ENCODE measurements around the gene TOX2.

Gene TOX2

DNA sequence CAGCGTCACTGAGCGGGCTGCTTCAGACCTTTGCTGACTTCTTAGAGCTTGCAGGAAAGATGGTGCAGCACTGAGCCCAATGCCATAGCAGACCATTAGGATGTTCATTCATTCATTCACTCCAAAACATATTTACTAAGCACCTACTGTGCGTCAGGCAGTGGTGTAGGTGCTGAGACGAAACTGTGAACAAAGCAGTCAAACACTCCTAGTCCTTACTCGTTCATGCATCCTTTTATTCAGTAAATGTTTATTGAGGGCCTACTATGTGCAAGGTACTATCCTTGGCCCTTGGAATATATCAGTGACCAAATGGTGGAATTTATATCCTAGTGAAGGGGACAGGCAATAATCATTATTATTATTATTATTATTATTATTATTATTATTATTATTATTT is 76.6 kb downstream of the TOX2 start:
- Mint-ChIP-seq H3K36me3 (no peaks in the 10 kb centered on the region), H3K9me3 (no peaks in the 10 kb centered on the region)
- no peak for ATAC-seq (ENCODE audit: low read depth)

DNA sequence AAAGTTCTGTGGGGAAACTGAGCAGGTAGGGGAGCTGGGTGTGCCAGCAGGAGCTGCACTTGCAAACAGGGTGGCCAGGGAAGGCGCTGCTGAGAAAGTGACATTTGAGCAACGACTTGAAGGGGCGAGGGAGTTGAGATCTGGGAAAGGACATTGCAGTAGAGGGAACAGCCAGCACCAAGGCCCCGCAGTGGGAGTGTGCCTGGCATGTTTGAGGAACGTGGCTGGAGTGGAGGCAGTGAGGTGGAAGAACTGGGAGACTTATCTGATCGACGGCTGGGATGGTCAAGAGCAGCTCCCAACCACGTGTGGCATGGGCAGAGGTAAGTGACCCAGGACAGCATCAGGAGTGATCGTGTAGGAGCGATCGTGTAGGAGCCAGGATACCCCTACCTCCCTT is 77.3 kb downstream of the TOX2 start:
- Mint-ChIP-seq H3K4me3 (no peak overlapping the region), H3K36me3 (no peaks in the 10 kb centered on the region), H3K4me1 (no peaks in the 10 kb centered on the region), H3K27ac (no peak overlapping the region), H3K27me3 (no peaks in the 10 kb centered on the region), H3K9me3 (no peaks in the 10 kb centered on the region)
- DNase-seq (ENCODE audit: low spot score in 2 of 2), result no peak
- no peak for ATAC-seq (ENCODE audit: low read depth)

More for the DNA sequence above, 76.6 kb downstream of the TOX2 start:
- Mint-ChIP-seq H3K27ac (no peak overlapping the region), H3K27me3 (no peaks in the 10 kb centered on the region), H3K4me1 (no peaks in the 10 kb centered on the region), H3K4me3 (no peak overlapping the region)
- no peak for DNase-seq (ENCODE audit: low spot score in 2 of 2)

DNA sequence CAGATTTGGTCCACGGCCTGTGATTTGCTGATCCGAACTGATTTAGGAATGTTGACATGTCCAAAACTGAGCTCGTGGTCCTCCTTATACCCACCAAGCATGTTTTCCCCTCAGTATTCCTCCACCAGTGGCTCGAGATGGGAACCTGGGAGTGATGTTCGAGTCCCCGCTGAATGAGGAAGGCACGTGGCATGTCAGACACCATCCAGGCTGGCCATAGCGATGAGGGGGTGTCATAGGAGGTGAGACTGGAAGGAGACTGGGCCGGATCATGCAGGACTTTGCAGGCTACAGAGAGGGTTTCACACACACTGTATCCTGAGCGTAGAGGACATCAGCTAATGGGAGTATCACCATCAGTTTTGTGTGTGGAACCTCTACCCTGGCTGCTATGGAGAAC is 78.2 kb downstream of the TOX2 start:
- Mint-ChIP-seq H3K4me1 (no peaks in the 10 kb centered on the region), H3K9me3 (no peaks in the 10 kb centered on the region), H3K36me3 (no peaks in the 10 kb centered on the region), H3K4me3 (no peak overlapping the region), H3K27me3 (no peaks in the 10 kb centered on the region), H3K27ac (no peak overlapping the region)
- ATAC-seq (ENCODE audit: low read depth), result no peak
- no peak for DNase-seq (ENCODE audit: low spot score in 2 of 2)

DNA sequence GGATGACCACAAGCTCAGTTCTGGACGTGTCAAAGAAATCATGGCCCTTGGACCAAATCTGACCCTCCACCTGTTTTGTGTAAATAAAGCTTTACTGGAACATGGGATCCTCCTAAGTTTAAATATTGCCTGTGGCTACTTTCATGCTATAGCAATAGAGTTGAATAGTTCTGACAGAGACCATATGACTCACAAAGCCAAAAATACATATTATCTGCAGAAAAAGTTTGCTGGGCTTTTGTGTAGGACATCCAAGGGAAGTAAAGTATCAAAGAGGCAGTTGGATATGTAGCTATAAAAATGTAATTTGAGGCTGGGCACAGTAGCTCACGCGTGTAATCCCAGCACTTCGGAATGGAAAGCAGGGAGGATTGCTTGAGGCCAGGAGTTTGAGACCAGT is 78.9 kb downstream of the TOX2 start:
- H3K36me3 Mint-ChIP-seq, result no peaks in the 10 kb centered on the region
- no peaks in the 10 kb centered on the region for H3K27me3 Mint-ChIP-seq

DNA sequence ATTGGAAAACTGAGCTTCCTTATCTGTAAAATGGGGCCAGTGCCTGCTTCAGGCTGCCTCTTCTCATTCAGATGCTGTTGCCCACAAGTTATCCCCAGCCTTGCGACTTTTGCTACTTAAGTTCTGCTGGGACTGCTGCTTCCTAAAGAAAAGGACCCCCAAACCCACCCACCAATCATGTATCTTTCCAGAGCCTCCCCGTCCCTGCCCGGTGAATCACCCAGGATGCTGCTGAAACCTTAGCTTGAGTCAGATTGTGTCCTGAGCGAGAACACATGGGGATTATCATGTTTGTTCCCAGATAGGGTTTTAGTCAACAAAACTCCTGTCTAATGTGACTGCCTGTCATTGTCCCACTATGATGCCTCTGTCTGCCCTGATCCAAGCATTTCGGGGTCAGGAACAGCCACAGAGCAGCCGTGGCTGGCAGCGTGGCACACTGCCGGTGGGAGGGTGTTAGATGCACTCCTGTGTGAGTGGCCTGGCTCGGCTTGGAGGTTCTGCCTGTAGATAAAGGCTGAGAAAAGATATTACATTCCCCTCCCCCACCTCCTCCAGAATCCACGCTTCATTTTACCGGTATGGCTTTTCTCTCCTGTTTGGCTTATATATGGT is 79.9 kb downstream of the TOX2 start:
- DNase-seq (ENCODE audit: low spot score in 2 of 2) (no peak), ATAC-seq (ENCODE audit: low read depth) (no peak)
- Mint-ChIP-seq H3K27me3 (no peaks in the 10 kb centered on the region), H3K9me3 (no peaks in the 10 kb centered on the region), H3K4me3 (no peak overlapping the region), H3K36me3 (no peaks in the 10 kb centered on the region), H3K27ac (no peak overlapping the region), H3K4me1 (no peaks in the 10 kb centered on the region)

More for the DNA sequence above, 78.9 kb downstream of the TOX2 start:
- Mint-ChIP-seq H3K4me3 (no peak overlapping the region), H3K27ac (no peak overlapping the region), H3K4me1 (no peaks in the 10 kb centered on the region), H3K9me3 (no peaks in the 10 kb centered on the region)
- ATAC-seq (ENCODE audit: low read depth), result no peak
- no peak for DNase-seq (ENCODE audit: low spot score in 2 of 2)

DNA sequence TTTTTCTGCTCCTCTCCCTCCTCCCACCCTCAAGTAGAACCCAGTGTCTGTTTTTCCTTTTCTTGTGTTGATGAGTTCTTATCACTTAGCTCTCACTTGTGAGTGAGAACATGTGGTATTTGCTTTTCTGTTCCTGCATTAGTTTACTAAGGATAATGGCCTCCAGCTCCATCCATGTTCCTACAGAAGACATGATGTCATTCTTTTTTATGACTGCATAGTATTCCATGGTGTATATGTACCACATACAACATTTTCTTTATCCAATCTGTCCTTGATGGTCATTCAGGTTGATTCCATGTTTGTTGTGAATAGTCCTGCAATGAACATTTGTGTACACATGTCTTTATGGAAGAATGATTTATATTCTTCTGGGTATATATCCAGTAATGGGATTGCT is 81.0 kb downstream of the TOX2 start:
- ATAC-seq (ENCODE audit: low read depth), result no peak
- no peaks in the 10 kb centered on the region for H3K36me3 Mint-ChIP-seq
- no peak overlapping the region for H3K4me3 Mint-ChIP-seq
- H3K27me3 Mint-ChIP-seq, result peaks cover 8% of the 10 kb centered on the region
- H3K4me1 Mint-ChIP-seq, result no peaks in the 10 kb centered on the region
- DNase-seq (ENCODE audit: low spot score in 2 of 2), result no peak
- H3K27ac Mint-ChIP-seq, result no peak overlapping the region
- H3K9me3 Mint-ChIP-seq, result no peaks in the 10 kb centered on the region

DNA sequence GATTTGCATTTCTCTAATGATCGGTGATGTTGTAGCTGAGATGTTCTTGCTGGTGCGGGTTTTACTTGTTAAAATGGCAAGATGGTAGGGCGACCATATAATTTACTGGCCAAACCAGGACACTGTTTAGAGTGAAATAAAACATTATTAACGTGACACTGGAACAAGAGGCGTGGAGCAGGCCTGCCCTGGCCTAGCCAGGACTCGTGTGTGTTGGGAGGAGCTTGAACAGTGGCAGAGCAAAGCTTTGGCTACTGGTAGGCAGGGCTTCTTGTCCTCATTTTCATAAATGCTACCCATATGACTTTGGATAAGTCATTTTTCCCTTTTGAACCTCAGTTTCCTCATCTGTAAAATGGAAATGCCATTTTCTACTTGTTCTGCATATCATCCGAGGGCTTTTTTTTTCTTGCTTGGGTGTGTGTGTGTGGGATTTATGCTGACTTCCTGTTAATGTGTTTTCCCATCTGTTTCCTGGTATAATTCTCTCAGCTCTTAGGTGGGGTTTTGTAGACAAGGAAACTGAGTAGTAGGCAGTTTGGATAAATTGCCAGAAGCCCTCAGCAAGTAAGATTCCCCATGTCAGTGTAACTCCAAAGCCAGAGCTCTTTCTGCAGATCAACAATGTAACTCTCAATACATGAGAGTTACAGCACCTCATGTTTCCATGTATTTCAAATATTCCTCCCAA is 81.7 kb downstream of the TOX2 start:
- ATAC-seq (ENCODE audit: low read depth) (no peak), DNase-seq (ENCODE audit: low spot score in 2 of 2) (no peak)
- no peaks in the 10 kb centered on the region for H3K9me3 Mint-ChIP-seq
- peaks cover 10% of the 10 kb centered on the region for H3K27me3 Mint-ChIP-seq
- no peak overlapping the region for H3K4me3 Mint-ChIP-seq
- H3K27ac Mint-ChIP-seq, result no peak overlapping the region
- H3K36me3 Mint-ChIP-seq, result no peaks in the 10 kb centered on the region
- H3K4me1 Mint-ChIP-seq, result no peaks in the 10 kb centered on the region

DNA sequence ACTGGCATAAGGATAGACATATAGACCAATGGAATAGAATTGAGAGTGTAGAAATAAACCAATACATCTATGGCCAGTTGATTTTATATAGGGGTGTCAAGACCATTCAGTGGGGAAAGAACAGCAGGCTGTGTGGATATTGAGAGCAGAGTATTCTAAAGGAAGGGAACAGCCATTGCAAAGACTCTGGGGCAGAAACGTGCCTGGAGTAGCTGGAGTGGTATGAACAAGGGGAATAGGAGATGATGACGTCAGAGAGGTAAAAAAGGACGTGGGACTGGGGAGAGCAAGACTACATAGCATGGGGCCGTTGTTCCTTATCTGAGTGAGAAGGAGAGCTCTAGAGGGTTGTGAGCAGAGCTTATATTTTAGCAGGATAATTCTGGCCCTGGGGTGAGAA is 85.2 kb downstream of the TOX2 start:
- H3K9me3 Mint-ChIP-seq, result no peaks in the 10 kb centered on the region
- H3K27me3 Mint-ChIP-seq, result peaks cover 21% of the 10 kb centered on the region
- no peak overlapping the region for H3K27ac Mint-ChIP-seq

DNA sequence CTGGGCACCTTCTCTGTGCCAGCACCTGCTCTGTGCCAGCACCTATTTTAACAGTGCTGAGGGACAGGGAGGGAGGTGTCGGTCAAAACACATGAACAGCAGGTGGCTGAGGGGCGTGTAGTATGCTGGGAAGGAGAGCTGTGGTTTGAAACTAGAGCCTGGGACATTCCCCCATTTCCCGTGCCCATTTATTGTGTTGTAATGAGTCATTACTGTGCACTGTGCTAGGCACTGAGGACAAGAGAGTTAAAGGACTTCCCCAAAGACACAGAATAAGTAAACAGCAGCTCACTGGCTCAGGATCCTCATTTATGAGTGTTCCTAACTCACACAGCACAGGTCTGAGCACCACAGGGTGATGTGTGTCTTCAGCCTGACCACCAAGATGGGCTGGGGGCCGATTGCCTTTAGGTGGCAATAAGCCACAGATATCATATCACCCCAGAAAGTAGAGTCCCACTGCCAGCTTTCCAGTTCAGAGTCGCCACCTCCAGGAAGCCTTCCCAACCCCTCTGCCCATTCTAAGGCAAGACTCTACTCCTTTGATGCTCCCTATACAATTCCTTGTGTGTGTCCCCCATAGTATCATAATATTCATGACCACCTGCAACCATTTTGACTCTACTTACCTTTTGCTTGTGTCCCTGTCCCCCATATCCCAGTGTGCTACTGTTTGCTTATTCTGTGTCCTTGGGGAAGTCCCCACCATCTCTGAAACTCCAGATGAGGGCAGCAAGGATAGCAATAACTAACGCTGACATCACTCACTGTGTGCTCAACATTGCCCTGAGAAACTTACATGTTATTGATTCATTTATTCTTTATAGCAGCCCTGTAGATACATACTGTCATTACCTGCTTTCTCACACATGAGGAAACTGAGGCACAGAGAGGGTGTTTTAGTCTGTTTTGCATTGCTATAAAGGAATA is 87.3 kb downstream of the TOX2 start:
- DNase-seq (ENCODE audit: low spot score in 2 of 2) (no peak), ATAC-seq (ENCODE audit: low read depth) (no peak)
- no peaks in the 10 kb centered on the region for H3K9me3 Mint-ChIP-seq
- no peak overlapping the region for H3K4me3 Mint-ChIP-seq
- H3K36me3 Mint-ChIP-seq, result no peaks in the 10 kb centered on the region
- H3K27ac Mint-ChIP-seq, result no peak overlapping the region
- H3K27me3 Mint-ChIP-seq, result peaks cover 21% of the 10 kb centered on the region
- no peaks in the 10 kb centered on the region for H3K4me1 Mint-ChIP-seq

More for the DNA sequence above, 85.2 kb downstream of the TOX2 start:
- no peaks in the 10 kb centered on the region for H3K36me3 Mint-ChIP-seq
- H3K4me3 Mint-ChIP-seq, result no peak overlapping the region
- H3K4me1 Mint-ChIP-seq, result no peaks in the 10 kb centered on the region
- ATAC-seq (ENCODE audit: low read depth) (no peak), DNase-seq (ENCODE audit: low spot score in 2 of 2) (no peak)

DNA sequence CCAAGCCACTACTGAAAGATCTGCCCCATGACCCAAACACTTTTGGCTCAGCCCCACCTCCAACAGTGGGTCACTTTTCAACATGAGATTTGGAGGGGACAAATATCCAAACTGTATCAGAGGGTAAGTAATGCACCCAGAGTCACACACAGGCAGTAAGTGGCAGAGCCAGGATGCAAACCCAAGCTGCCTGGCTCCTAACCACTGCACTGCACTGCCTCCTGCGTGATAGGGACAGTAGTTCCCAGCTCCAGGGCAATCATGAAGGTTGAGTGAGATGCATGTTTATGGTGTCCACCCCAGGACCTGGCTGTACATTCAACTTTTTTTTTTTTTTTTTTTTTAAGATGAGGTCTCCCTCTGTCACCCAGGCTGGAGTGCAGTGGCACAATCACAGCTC is 88.2 kb downstream of the TOX2 start:
- ATAC-seq (ENCODE audit: low read depth), result no peak
- peaks cover 21% of the 10 kb centered on the region for H3K27me3 Mint-ChIP-seq
- H3K9me3 Mint-ChIP-seq, result no peaks in the 10 kb centered on the region
- no peak overlapping the region for H3K4me3 Mint-ChIP-seq
- DNase-seq (ENCODE audit: low spot score in 2 of 2), result no peak
- H3K36me3 Mint-ChIP-seq, result no peaks in the 10 kb centered on the region
- H3K27ac Mint-ChIP-seq, result no peak overlapping the region
- H3K4me1 Mint-ChIP-seq, result no peaks in the 10 kb centered on the region

DNA sequence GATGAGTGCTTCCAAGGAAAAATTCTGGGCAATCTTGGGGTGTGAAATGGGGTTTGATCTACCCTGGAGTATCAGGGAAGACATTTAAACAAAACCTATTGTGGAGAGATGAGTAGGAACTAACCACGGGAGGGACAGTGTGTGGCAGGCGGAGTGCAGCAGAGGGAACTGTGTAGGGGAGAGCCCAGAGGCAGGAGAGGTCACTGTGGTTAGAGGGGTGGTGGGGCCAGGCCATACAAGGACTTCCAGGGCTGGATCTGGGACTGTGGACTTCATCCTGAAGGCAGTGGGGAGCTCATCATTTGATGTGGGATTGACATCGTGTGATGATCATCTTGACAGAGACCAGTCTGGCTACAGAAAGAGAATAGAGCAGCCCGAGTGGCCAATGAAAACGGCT is 89.0 kb downstream of the TOX2 start:
- H3K4me3 Mint-ChIP-seq, result no peak overlapping the region
- H3K36me3 Mint-ChIP-seq, result no peaks in the 10 kb centered on the region
- no peaks in the 10 kb centered on the region for H3K4me1 Mint-ChIP-seq
- H3K27me3 Mint-ChIP-seq, result peaks cover 21% of the 10 kb centered on the region
- no peak overlapping the region for H3K27ac Mint-ChIP-seq
- H3K9me3 Mint-ChIP-seq, result no peaks in the 10 kb centered on the region
- no peak for ATAC-seq (ENCODE audit: low read depth)
- DNase-seq (ENCODE audit: low spot score in 2 of 2), result no peak

DNA sequence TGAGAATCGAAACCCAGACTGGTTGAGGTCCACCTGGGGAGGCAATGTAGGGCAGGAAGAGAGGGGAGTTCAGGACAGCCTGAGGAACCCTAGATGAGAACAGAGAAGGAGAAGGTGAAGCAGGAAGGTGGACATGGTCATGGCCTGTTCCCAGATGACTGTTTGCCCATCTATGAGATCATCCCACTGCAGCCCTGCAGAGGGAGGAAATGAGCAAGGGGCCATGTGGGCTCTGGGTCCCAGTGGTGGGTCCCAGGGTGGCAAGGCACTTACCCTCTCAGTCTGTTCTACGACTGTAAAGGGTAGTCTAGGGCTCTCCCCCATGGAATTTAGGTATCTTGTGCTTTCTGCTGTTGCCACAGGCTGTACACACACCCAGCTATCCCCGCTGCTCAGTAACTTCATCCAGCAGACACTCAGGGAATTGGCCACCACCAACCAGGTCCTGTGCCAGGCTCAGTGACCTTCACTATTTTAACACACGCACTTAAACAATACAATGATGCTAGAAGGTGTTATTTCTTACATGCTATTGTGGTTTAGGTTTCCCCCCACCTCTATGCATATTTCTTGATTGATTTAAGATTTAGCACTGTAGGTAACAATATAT is 89.8 kb downstream of the TOX2 start:
- Mint-ChIP-seq H3K27me3 (peaks cover 21% of the 10 kb centered on the region), H3K36me3 (no peaks in the 10 kb centered on the region), H3K27ac (no peak overlapping the region), H3K9me3 (no peaks in the 10 kb centered on the region), H3K4me1 (no peaks in the 10 kb centered on the region), H3K4me3 (no peak overlapping the region)
- DNase-seq (ENCODE audit: low spot score in 2 of 2), result no peak
- ATAC-seq (ENCODE audit: low read depth), result no peak

DNA sequence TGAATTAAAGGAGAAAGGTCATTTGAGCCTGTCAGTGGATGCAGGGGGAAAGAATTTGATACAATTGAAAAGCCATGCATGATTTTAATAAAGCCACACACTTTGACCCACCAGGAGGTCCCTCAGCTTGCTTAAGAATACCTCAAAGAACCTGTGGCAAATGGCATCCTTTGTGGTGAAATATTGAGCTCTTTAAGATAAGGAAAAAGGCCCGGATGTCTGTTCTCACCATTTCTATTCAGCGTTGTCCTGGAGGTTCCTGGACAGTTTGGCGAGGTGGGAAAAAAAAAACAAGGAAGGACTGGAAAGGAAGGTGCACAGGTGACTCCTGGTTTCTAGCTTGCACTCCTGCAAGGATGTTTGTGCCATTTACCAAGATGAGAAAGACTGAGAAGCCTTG is 91.0 kb downstream of the TOX2 start:
- H3K27me3 Mint-ChIP-seq, result peaks cover 13% of the 10 kb centered on the region
- H3K4me1 Mint-ChIP-seq, result no peaks in the 10 kb centered on the region
- no peaks in the 10 kb centered on the region for H3K36me3 Mint-ChIP-seq
- DNase-seq (ENCODE audit: low spot score in 2 of 2) (no peak), ATAC-seq (ENCODE audit: low read depth) (no peak)
- H3K9me3 Mint-ChIP-seq, result no peaks in the 10 kb centered on the region
- no peak overlapping the region for H3K4me3 Mint-ChIP-seq
- H3K27ac Mint-ChIP-seq, result no peak overlapping the region

DNA sequence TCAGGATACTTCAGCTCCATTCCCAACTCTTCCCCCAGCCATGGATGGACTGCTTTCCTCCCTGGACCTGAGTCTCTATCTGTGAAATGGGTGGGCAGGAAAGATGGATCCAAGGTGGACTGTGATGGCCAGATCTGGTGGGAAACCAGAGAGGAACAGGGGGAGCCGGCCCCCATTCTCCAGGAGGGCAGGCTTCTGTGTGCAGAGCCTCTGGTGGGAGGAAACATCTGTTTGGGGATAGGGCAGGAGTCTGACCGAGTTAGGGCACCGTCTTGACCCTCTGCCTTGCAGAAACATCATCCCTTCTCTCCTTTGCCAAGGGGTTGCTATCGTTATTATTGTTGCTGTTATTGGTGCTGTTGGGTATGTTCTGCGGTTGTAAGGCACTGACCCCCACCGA is 91.5 kb downstream of the TOX2 start:
- Mint-ChIP-seq H3K27ac (no peak overlapping the region), H3K27me3 (peaks cover 11% of the 10 kb centered on the region), H3K4me3 (no peak overlapping the region), H3K9me3 (no peaks in the 10 kb centered on the region), H3K36me3 (no peaks in the 10 kb centered on the region), H3K4me1 (no peaks in the 10 kb centered on the region)
- no peak for DNase-seq (ENCODE audit: low spot score in 2 of 2)
- ATAC-seq (ENCODE audit: low read depth), result no peak
